ENCODE data around the gene EXOC3. TPM values are rescaled to one million over a fixed set of nuclear protein-coding genes. Genes with fewer than 3 reads are reported as not detected.

EXOC3 gene
- total RNA-seq, 1 experiment from 2014 or later: 60.1 TPM

GRCh38 chr5:513216-514100 is 70.5 kb downstream of the EXOC3 start:
- TF ChIP-seq ZMAT4 (CRISPR knock-in tag; IDR thresholded peaks at IDR 0.05): no peak
- Mint-ChIP-seq H3K4me3 (no peak overlapping the region), H3K36me3 (no peaks in the 10 kb centered on the region), H3K27ac (no peak overlapping the region), H3K9me3 (peaks cover 12% of the 10 kb centered on the region), H3K4me1 (no peaks in the 10 kb centered on the region), H3K27me3 (ENCODE audit: low read depth) (peaks cover 34% of the 10 kb centered on the region)
- ATAC-seq (no peak), DNase-seq (ENCODE audit: low spot score) (no peak)
- ChIA-PET POLR2A (no interaction called here), CTCF (interaction anchor here (0.6 to 1.6 kb wide), 2 partner anchors 10 to 67 kb away, joined by 3 to 4 read pairs; no protein-coding TSS in a partner anchor)

GRCh38 chr5:514101-514485 is 71.1 kb downstream of the EXOC3 start:
- CTCF ChIA-PET: interaction anchor here (1.6 kb wide), 1 partner anchor 67 kb away, joined by 4 read pairs; no protein-coding TSS in a partner anchor
- peaks cover 12% of the 10 kb centered on the region for H3K9me3 Mint-ChIP-seq
- POLR2A ChIA-PET: no interaction called here
- no peak overlapping the region for H3K27ac Mint-ChIP-seq
- TF ChIP-seq EMX1 (CRISPR knock-in tag; IDR thresholded peaks at IDR 0.05): no peak
- no peak for TF ChIP-seq MYBL2 (CRISPR knock-in tag; IDR thresholded peaks at IDR 0.05)
- TF ChIP-seq ZSCAN18 (CRISPR knock-in tag; IDR thresholded peaks at IDR 0.05): no peak
- TF ChIP-seq ERG (CRISPR knock-in tag; IDR thresholded peaks at IDR 0.05): no peak
- no peak for TF ChIP-seq CREB1 (CRISPR knock-in tag; IDR thresholded peaks at IDR 0.05)
- no peak for TF ChIP-seq ZNF512 (CRISPR knock-in tag; IDR thresholded peaks at IDR 0.05; ENCODE audit: borderline replicate concordance)
- TF ChIP-seq ZNF281 (CRISPR knock-in tag; IDR thresholded peaks at IDR 0.05): no peak
- no peak for TF ChIP-seq ATF6 (CRISPR knock-in tag; IDR thresholded peaks at IDR 0.05)
- no peak for TF ChIP-seq ATF1 (CRISPR knock-in tag; IDR thresholded peaks at IDR 0.05)
- TF ChIP-seq CREM (CRISPR knock-in tag; IDR thresholded peaks at IDR 0.05): no peak
- TF ChIP-seq ATF3 (CRISPR knock-in tag; conservative IDR thresholded peaks at IDR 0.05): no peak
- TF ChIP-seq ZNF232 (CRISPR knock-in tag; IDR thresholded peaks at IDR 0.05): no peak
- no peak for DNase-seq (ENCODE audit: low spot score)
- no peak for ATAC-seq
- no peaks in the 10 kb centered on the region for H3K4me1 Mint-ChIP-seq
- peaks cover 28% of the 10 kb centered on the region for H3K27me3 Mint-ChIP-seq (ENCODE audit: low read depth)
- no peak overlapping the region for H3K4me3 Mint-ChIP-seq
- H3K36me3 Mint-ChIP-seq: no peaks in the 10 kb centered on the region

Data from WTC11 (cell line).